GM19239 (cell line): ENCODE results near the gene SPATA4.
"Not testable (repeated sequence)": the region's sequence is repeated elsewhere in the genome, so short reads cannot be mapped to it uniquely, and the experiment has no call there.

Experiments used
- DNase-seq: peaks from one replicate; pipeline ENCODE4 v3.0.0; 2011; ENCODE audit warnings: low spot score; ENCODE audit not compliant: insufficient read length
- FAIRE-seq: peaks from 2 replicates; lab custom pipeline; 2011; peaks lifted over from hg19 to GRCh38; lab: Jason Lieb, UNC

The SPATA4 gene

GRCh38 chr4:176195184-176195978, at the start of gene SPATA4:
Gene SPATA4, minus strand, starts transcription at chr4:176195585. Its CDS starts 23 bp downstream, at chr4:176195562.
- DNase-seq: peak; percentile 79
- FAIRE-seq: peak; percentile 93

GRCh38 chr4:176242764-176243347, 47.5 kb upstream of the SPATA4 start:
- DNase-seq (no peak), FAIRE-seq (no peak)

- no peak for FAIRE-seq
- no peak for DNase-seq
Measured at GRCh38 chr4:176241703-176242102, 46.3 kb upstream of the SPATA4 start.

GRCh38 chr4:176238826-176239225, 43.4 kb upstream of the SPATA4 start:
- FAIRE-seq: no peak
- DNase-seq: no peak

- DNase-seq (no peak), FAIRE-seq (no peak)
Measured at GRCh38 chr4:176238157-176238610, 42.8 kb upstream of the SPATA4 start.

GRCh38 chr4:176236946-176237345, 41.6 kb upstream of the SPATA4 start:
- FAIRE-seq: no peak
- DNase-seq: no peak

GRCh38 chr4:176230836-176231235, 35.5 kb upstream of the SPATA4 start:
- no peak for FAIRE-seq
- no peak for DNase-seq

- no peak for FAIRE-seq
- DNase-seq: no peak
Measured at GRCh38 chr4:176229645-176230044, 34.3 kb upstream of the SPATA4 start.

GRCh38 chr4:176226736-176227135, 31.4 kb upstream of the SPATA4 start:
- no peak for DNase-seq

GRCh38 chr4:176223561-176223960, 28.2 kb upstream of the SPATA4 start:
- FAIRE-seq (no peak), DNase-seq (no peak)

More at GRCh38 chr4:176226736-176227135, 31.4 kb upstream of the SPATA4 start:
- no peak for FAIRE-seq

- DNase-seq (no peak), FAIRE-seq (no peak)
Measured at GRCh38 chr4:176222149-176222548, 26.8 kb upstream of the SPATA4 start.

GRCh38 chr4:176217510-176217909, 22.1 kb upstream of the SPATA4 start:
- no peak for DNase-seq
- FAIRE-seq: no peak

- FAIRE-seq, DNase-seq: not testable (repeated sequence)
Measured at GRCh38 chr4:176212351-176212750, 17.0 kb upstream of the SPATA4 start.

GRCh38 chr4:176210579-176211296, 15.4 kb upstream of the SPATA4 start:
- FAIRE-seq (no peak), DNase-seq (no peak)

GRCh38 chr4:176210101-176210500, 14.7 kb upstream of the SPATA4 start:
- FAIRE-seq (no peak), DNase-seq (no peak)

GRCh38 chr4:176209535-176209934, 14.2 kb upstream of the SPATA4 start:
- FAIRE-seq (no peak), DNase-seq (no peak)

- no peak for DNase-seq
- FAIRE-seq: no peak
Measured at GRCh38 chr4:176207839-176208238, 12.5 kb upstream of the SPATA4 start.

GRCh38 chr4:176205299-176205698, 9.9 kb upstream of the SPATA4 start:
- FAIRE-seq: no peak
- DNase-seq: no peak

GRCh38 chr4:176198316-176198903, 3.0 kb upstream of the SPATA4 start:
- FAIRE-seq (no peak), DNase-seq (no peak)

GRCh38 chr4:176193938-176194337, 1.4 kb downstream of the SPATA4 start:
- DNase-seq (no peak), FAIRE-seq (no peak)

GRCh38 chr4:176193126-176193525, 2.3 kb downstream of the SPATA4 start:
- FAIRE-seq: no peak
- DNase-seq: no peak
